ENCODE measurements around the gene SLC49A3.
"Not testable (repeated sequence)": the region's sequence is repeated elsewhere in the genome, so short reads cannot be mapped to it uniquely, and the experiment has no call there.

SLC49A3 gene

GRCh38 chr4:703336-704197, 14.6 kb upstream of the SLC49A3 start:
- no peak for DNase-seq

GRCh38 chr4:702618-703048, 13.7 kb upstream of the SLC49A3 start:
- peak in 7 of 58 donors; percentile 17 to 53 (median 31) for DNase-seq

- peak in 2 of 58 donors; percentile 33 to 51 for DNase-seq
Observed at GRCh38 chr4:700587-701264, 11.8 kb upstream of the SLC49A3 start.

- DNase-seq: no peak
Observed at GRCh38 chr4:699816-700580, 11.0 kb upstream of the SLC49A3 start.

- not testable (repeated sequence) for DNase-seq
Observed at GRCh38 chr4:694341-694940, 5.5 kb upstream of the SLC49A3 start.

- DNase-seq: no peak
Observed at GRCh38 chr4:692771-693554, 4.0 kb upstream of the SLC49A3 start.

- DNase-seq: no peak
Observed at GRCh38 chr4:689723-690122, 772 bp upstream of the SLC49A3 start.

GRCh38 chr4:687971-688853, 739 bp downstream of the SLC49A3 start:
- DNase-seq: no peak

GRCh38 chr4:687048-687970, 1.6 kb downstream of the SLC49A3 start:
- DNase-seq: no peak

GRCh38 chr4:686413-687040, 2.4 kb downstream of the SLC49A3 start:
- DNase-seq: no peak

GRCh38 chr4:685679-686412, 3.1 kb downstream of the SLC49A3 start:
- DNase-seq: no peak

- DNase-seq: no peak
Observed at GRCh38 chr4:684623-685327, 4.2 kb downstream of the SLC49A3 start.

- peak in 37 of 58 donors; percentile 19 to 73 (median 55) for DNase-seq
Observed at GRCh38 chr4:683982-684622, 4.8 kb downstream of the SLC49A3 start.

GRCh38 chr4:683247-683897, 5.6 kb downstream of the SLC49A3 start:
- DNase-seq: no peak

GRCh38 chr4:682490-683172, 6.3 kb downstream of the SLC49A3 start:
- DNase-seq: no peak
